B cell (primary cell): ENCODE results near the gene FUT9. TPM values are rescaled to one million over a fixed set of nuclear protein-coding genes. Genes with fewer than 3 reads are reported as not detected.

Experiments used
- ATAC-seq: fragments of 200-7000 bp; cut with Tn5 transposase; one replicate; pipeline ENCODE4 v1.10.0; 2021; ENCODE audit warnings: low read depth, mild to moderate bottlenecking, moderate number of reproducible peaks, moderate library complexity
- CTCF ChIA-PET: fragments of 350-600 bp; sonication (Branson Sonifier 250); formaldehyde crosslinking; loops from one replicate; lab custom pipeline; 2021; ENCODE audit warnings: antibody characterized with exemption, inconsistent platforms; lab: Charles Lee
- POLR2A ChIA-PET: fragments of 350-600 bp; sonication (Branson Sonifier 250); formaldehyde crosslinking; loops from one replicate; lab custom pipeline; 2021; ENCODE audit warnings: antibody characterized with exemption; lab: Charles Lee
- DNase-seq: peaks from one replicate; pipeline ENCODE4 v3.0.0; 2013
- H2AFZ ChIP-seq: 2 replicates; pipeline ENCODE4 v1.6.1; 2012; ENCODE audit warnings: mild to moderate bottlenecking, low read depth, low read length; ENCODE audit not compliant: insufficient read depth, poor library complexity, severe bottlenecking
- H3K27ac ChIP-seq, 2 donors: 1 replicate in 1 of 2; 2 replicates in 1 of 2; pipeline ENCODE4 v1.5.1; 2012 to 2013; ENCODE audit warnings: low read length in 2 of 2, mild to moderate bottlenecking in 2 of 2, moderate library complexity in 1 of 2
- H3K27me3 ChIP-seq, 4 experiments: fragments of 200-600 bp in 1 of 4; sonication (generic) in 1 of 4; replicated peaks in 1 of 4; 1 replicate in 2 of 4; 2 replicates in 2 of 4; pipeline versions ENCODE4 v1.6.1 to v1.7.0; 2013 to 2016; ENCODE audit warnings: low read length in 3 of 4, mild to moderate bottlenecking in 2 of 4, mixed read lengths in 1 of 4, moderate library complexity in 1 of 4; ENCODE audit not compliant: insufficient read depth in 4 of 4, control insufficient read depth in 3 of 4; ENCODE audit errors: control extremely low read depth in 1 of 4
- H3K36me3 ChIP-seq, 2 experiments: replicated peaks in 1 of 2; 1 replicate in 1 of 2; 2 replicates in 1 of 2; pipeline versions ENCODE4 v1.6.1 to v1.7.1; 2013; ENCODE audit warnings: low read length in 1 of 2; ENCODE audit not compliant: insufficient read depth in 2 of 2, control insufficient read depth in 1 of 2; ENCODE audit errors: control extremely low read depth in 1 of 2, extremely low read depth in 1 of 2
- H3K4me1 ChIP-seq, 2 donors: fragments of 200-600 bp in 1 of 2; sonication (generic) in 1 of 2; 1 replicate in 1 of 2; 2 replicates in 1 of 2; pipeline versions ENCODE4 v1.5.1 to v1.6.1; 2013 to 2017; ENCODE audit warnings: low read length in 2 of 2; ENCODE audit not compliant: control insufficient read depth in 2 of 2, insufficient read depth in 2 of 2
- H3K4me2 ChIP-seq: replicated peaks from 2 replicates; pipeline ENCODE3; 2012; ENCODE audit warnings: mild to moderate bottlenecking, low read depth, low read length; ENCODE audit not compliant: poor library complexity, severe bottlenecking
- H3K4me3 ChIP-seq, 5 experiments: fragments of 200-600 bp in 1 of 5; sonication (generic) in 1 of 5; 1 replicate in 3 of 5; 2 replicates in 2 of 5; pipeline versions ENCODE4 v1.5.1 to v1.7.0; 2011 to 2016; ENCODE audit warnings: low read length in 4 of 5, mild to moderate bottlenecking in 4 of 5, low read depth in 2 of 5, control low read depth in 1 of 5, moderate library complexity in 1 of 5; ENCODE audit not compliant: insufficient read depth in 1 of 5; ENCODE audit errors: control extremely low read depth in 1 of 5, extremely low read depth in 1 of 5
- H3K79me2 ChIP-seq: fragments of 200-600 bp; sonication (generic); one replicate; pipeline ENCODE4 v1.6.0; 2016; ENCODE audit warnings: low read length; ENCODE audit not compliant: control insufficient read depth, insufficient read depth
- H3K9ac ChIP-seq: fragments of 200-600 bp; sonication (generic); 2 replicates; pipeline ENCODE4 v1.6.1; 2017; ENCODE audit warnings: mild to moderate bottlenecking, low read length, moderate library complexity
- H3K9me3 ChIP-seq, 3 donors: one replicate each; pipeline versions ENCODE4 v1.6.1 to v1.7.1; 2013; ENCODE audit warnings: low read length in 2 of 3; ENCODE audit not compliant: control insufficient read depth in 2 of 3, insufficient read depth in 1 of 3; ENCODE audit errors: control extremely low read depth in 1 of 3
- H4K20me1 ChIP-seq: 2 replicates; pipeline ENCODE4 v1.6.0; 2012; ENCODE audit warnings: mild to moderate bottlenecking, low read length; ENCODE audit not compliant: insufficient read depth, control insufficient read depth, poor library complexity, severe bottlenecking
- H3K27ac Mint-ChIP-seq: one replicate; pipeline ENCODE4 v1.8.0; 2021; ENCODE audit warnings: mixed read lengths
- H3K27me3 Mint-ChIP-seq: one replicate; pipeline ENCODE4 v1.8.0; 2021; ENCODE audit warnings: mixed read lengths
- H3K4me1 Mint-ChIP-seq: one replicate; pipeline ENCODE4 v1.8.0; 2021; ENCODE audit warnings: mixed read lengths
- H3K4me3 Mint-ChIP-seq: one replicate; pipeline ENCODE4 v1.8.0; 2021; ENCODE audit warnings: mixed read lengths
- H3K9me3 Mint-ChIP-seq: one replicate; pipeline ENCODE4 v1.8.0; 2022; ENCODE audit warnings: mixed read lengths; ENCODE audit not compliant: insufficient read depth
- CTCF ChIP-seq: fragments of 200-600 bp; IDR thresholded peaks from one replicate; pipeline ENCODE4 v1.8.0; 2022; ENCODE audit warnings: antibody characterized with exemption, mild to moderate bottlenecking
- EZH2 ChIP-seq: IDR thresholded peaks from 2 replicates; pipeline ENCODE4 v1.6.1; 2012; ENCODE audit warnings: borderline replicate concordance, low read depth, mild to moderate bottlenecking, moderate library complexity, low read length; ENCODE audit not compliant: insufficient read depth, poor library complexity, severe bottlenecking
- WGBS: methylation state at CpG from one replicate; pipeline ENCODE4 v1.1.5; 2013; ENCODE audit warnings: missing lambda C conversion rate; ENCODE audit not compliant: insufficient coverage; 5-methylcytosine and 5-hydroxymethylcytosine counted together
- intact Hi-C: fragments of 100-400 bp; cut with micrococcal nuclease; formaldehyde crosslinking; loops from one replicate; pipeline ENCODE4 v1.10.0; 2022
- polyA plus RNA-seq: library from polyadenylated mRNA; depleted of rRNA; stranded (reverse); fragments of >200 nt; gene quantifications from 2 replicates; pipeline ENCODE4 v1.2.3, GENCODE V29; 2012
- total RNA-seq, 2 donors: library from RNA; stranded (reverse); fragments of 120-200 nt in 1 of 2; gene quantifications; 1 replicate in 1 of 2; 2 replicates in 1 of 2; pipeline versions ENCODE4 v1.2.3 to v1.2.4, GENCODE V29; 2013 to 2022

FUT9 gene
- total and polyA plus RNA-seq, 2 donors (not counting 1 experiment from before 2014, with no cell fraction given) = not detected

DNA sequence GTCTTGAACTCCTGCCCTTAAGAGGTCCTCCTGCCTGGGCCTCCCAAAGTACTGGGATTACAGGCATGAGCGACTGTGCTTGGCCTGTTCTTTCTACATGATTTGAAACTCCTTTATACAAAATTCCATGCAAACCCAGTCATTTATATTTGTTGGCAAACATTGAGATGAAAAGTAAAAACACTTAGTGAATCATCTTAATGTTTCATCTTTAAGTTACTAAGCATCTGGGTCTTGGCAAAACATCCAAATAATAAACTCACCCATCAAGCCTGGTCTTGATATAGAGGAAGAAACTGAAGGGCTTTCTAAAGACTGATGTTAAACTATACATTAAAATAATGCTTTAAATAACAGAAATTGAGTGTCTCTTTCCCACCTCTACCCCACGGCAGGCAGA is 95.1 kb downstream of the FUT9 start:
- H3K27me3 ChIP-seq = no peaks in the 10 kb centered on the region
- no peaks in the 10 kb centered on the region for H4K20me1 ChIP-seq
- H2AFZ ChIP-seq = no peak overlapping the region
- TF ChIP-seq CTCF (no peak), EZH2 (no peak)
- H3K4me3 ChIP-seq = no peak overlapping the region
- POLR2A ChIA-PET = no interaction called here
- H3K9me3 ChIP-seq = no peaks in the 10 kb centered on the region
- H3K79me2 ChIP-seq = no peaks in the 10 kb centered on the region
- CTCF ChIA-PET = no interaction called here
- no peak for DNase-seq
- whole genome bisulfite sequencing = no CpG with 5 or more reads among the region's 2 CpGs
- no peak overlapping the region for H3K4me3 Mint-ChIP-seq
- H3K36me3 ChIP-seq = no peaks in the 10 kb centered on the region
- no peak for ATAC-seq
- no peak overlapping the region for H3K27ac Mint-ChIP-seq
- intact Hi-C loops = no loop called here
- H3K27me3 Mint-ChIP-seq = no peaks in the 10 kb centered on the region
- no peaks in the 10 kb centered on the region for H3K4me1 ChIP-seq
- no peak overlapping the region for H3K4me2 ChIP-seq
- H3K9ac ChIP-seq = no peak overlapping the region
- no peaks in the 10 kb centered on the region for H3K4me1 Mint-ChIP-seq
- H3K9me3 Mint-ChIP-seq = peaks cover 3% of the 10 kb centered on the region
- no peak overlapping the region for H3K27ac ChIP-seq

GRCh38 chr6:96116674-96117073 is 100.9 kb downstream of the FUT9 start:
- Histone ChIP-seq H2AFZ (no peak overlapping the region), H3K9me3 (no peaks in the 10 kb centered on the region), H3K4me3 (no peak overlapping the region), H3K27ac (no peak overlapping the region), H3K9ac (no peak overlapping the region), H4K20me1 (no peaks in the 10 kb centered on the region), H3K27me3 (no peaks in the 10 kb centered on the region), H3K36me3 (no peaks in the 10 kb centered on the region), H3K79me2 (no peaks in the 10 kb centered on the region), H3K4me2 (no peak overlapping the region), H3K4me1 (no peaks in the 10 kb centered on the region)
- no peak for DNase-seq
- no CpG with 5 or more reads among the region's 1 CpG for WGBS
- H3K27ac Mint-ChIP-seq = no peak overlapping the region
- POLR2A ChIA-PET = no interaction called here
- intact Hi-C loops = no loop called here
- H3K4me3 Mint-ChIP-seq = no peak overlapping the region
- CTCF ChIA-PET = no interaction called here
- no peaks in the 10 kb centered on the region for H3K27me3 Mint-ChIP-seq
- no peaks in the 10 kb centered on the region for H3K9me3 Mint-ChIP-seq
- TF ChIP-seq EZH2 = no peak
- no peak for TF ChIP-seq CTCF
- no peaks in the 10 kb centered on the region for H3K4me1 Mint-ChIP-seq
- ATAC-seq = no peak
